Measurements from ENCODE around the gene ELANE.
"Not testable (repeated sequence)": the region's sequence is repeated elsewhere in the genome, so short reads cannot be mapped to it uniquely, and the experiment has no call there.

ELANE gene

DNA sequence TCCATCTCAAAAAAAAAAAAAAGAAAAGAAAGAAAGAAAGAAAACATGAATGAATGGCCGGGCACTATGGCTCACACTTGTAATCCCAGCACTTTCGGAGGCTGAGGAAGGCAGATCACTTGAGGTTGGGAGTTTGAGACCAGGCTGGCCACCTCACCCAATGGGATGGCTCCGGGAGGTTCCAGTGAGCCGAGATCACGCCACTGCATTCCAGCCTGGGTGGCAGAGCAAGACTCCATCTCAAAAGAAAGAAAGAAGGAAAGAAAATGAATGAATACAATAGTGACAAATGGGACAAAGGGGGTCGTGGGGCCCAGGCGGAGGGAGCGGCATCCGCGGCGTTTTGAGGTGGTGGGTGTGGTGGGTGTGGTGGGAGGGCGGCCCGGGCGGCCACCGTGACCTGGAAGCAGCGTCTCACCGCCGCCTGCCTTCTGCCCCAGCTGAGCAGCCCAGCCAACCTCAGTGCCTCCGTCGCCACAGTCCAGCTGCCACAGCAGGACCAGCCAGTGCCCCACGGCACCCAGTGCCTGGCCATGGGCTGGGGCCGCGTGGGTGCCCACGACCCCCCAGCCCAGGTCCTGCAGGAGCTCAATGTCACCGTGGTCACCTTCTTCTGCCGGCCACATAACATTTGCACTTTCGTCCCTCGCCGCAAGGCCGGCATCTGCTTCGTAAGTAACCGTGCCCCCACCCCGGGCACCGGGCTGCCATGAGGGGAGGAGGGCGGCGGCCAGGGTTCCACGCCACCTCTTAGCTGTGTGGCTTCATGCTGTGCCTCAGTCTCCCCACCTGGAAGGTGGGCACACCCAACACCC is 6.2 kb upstream of the ELANE start:
- TF ChIP-seq CTCF (IDR thresholded peaks at IDR 0.05; ENCODE audit: extremely low read depth, missing control alignments): no peak

GRCh38 chr19:848386-848921 is 3.6 kb upstream of the ELANE start:
- no peak for TF ChIP-seq CTCF (IDR thresholded peaks at IDR 0.05; ENCODE audit: extremely low read depth, missing control alignments)
- DNase-seq (ENCODE audit: low spot score): no peak

More for the DNA sequence above, 6.2 kb upstream of the ELANE start:
- DNase-seq (ENCODE audit: low spot score): no peak

GRCh38 chr19:849195-849594 is 2.9 kb upstream of the ELANE start:
- DNase-seq (ENCODE audit: low spot score): not testable (repeated sequence)

GRCh38 chr19:850221-850978 is 1.7 kb upstream of the ELANE start:
- TF ChIP-seq CTCF (IDR thresholded peaks at IDR 0.05; ENCODE audit: extremely low read depth, missing control alignments): no peak
- DNase-seq (ENCODE audit: low spot score): no peak

DNA sequence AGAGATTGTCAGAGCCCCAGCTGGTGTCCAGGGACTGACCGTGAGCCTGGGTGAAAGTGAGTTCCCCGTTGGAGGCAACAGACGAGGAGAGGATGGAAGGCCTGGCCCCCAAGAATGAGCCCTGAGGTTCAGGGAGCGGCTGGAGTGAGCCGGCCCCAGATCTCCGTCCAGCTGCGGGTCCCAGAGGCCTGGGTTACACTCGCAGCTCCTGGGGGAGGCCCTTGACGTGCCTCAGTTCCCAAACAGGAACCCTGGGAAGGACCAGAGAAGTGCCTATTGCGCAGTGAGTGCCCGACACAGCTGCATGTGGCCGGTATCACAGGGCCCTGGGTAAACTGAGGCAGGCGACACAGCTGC is 1.1 kb upstream of the ELANE start:
- DNase-seq (ENCODE audit: low spot score): no peak
- no peak for TF ChIP-seq CTCF (IDR thresholded peaks at IDR 0.05; ENCODE audit: extremely low read depth, missing control alignments)

DNA sequence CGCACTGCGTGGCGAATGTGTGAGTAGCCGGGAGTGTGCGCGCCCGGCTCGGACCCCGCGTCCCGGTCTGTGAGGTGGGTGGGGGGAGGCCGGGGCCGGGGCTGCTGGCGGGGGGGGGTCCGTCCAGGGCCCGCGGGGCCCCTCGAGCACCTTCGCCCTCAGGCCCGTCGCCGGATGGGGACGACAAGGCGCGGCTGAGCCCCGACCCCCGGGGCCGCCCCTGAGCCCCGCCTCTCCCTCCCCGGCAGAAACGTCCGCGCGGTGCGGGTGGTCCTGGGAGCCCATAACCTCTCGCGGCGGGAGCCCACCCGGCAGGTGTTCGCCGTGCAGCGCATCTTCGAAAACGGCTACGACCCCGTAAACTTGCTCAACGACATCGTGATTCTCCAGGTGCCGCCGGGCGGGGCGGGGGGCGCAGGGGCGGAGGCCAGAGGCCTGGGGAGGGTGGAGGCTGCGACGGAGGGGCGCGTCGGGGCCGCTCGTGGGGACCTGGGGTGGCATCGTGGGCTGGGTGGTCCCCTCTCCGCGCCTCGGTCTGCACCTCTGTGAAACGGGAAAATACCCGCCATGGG is 997 bp downstream of the ELANE start:
- no peak for DNase-seq (ENCODE audit: low spot score)
- TF ChIP-seq CTCF (IDR thresholded peaks at IDR 0.05; ENCODE audit: extremely low read depth, missing control alignments): no peak

DNA sequence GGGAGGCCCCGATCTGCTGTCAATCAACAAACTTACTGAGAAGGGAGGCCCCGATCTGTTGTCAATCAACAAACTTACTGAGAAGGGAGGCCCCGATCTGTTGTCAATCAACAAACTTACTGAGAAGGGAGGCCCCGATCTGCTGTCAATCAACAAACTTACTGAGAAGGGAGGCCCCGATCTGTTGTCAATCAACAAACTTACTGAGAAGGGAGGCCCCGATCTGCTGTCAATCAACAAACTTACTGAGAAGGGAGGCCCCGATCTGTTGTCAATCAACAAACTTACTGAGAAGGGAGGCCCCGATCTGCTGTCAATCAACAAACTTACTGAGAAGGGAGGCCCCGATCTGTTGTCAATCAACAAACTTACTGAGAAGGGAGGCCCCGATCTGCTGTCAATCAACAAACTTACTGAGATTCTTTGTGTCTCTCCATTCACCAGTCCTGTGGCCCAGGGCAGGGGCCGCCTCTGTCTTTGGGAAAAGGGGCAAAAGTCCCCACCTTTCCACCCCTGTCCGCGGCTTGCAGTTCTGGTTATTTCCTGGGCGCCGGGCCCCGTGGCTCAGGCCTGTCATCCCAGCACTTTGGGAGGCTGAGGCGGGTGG is 1.6 kb downstream of the ELANE start:
- DNase-seq (ENCODE audit: low spot score): not testable (repeated sequence)

- no peak for TF ChIP-seq CTCF (IDR thresholded peaks at IDR 0.05; ENCODE audit: extremely low read depth, missing control alignments)
- DNase-seq (ENCODE audit: low spot score): no peak
Measured at GRCh38 chr19:854549-854948, 2.4 kb downstream of the ELANE start.

Measured in GM20000 (cell line).